22Rv1 (cell line): ENCODE results near the gene SRGN.

ENCODE experiments used
- H3K27ac ChIP-seq: fragments of 450-650 bp; 2 replicates; pipeline ENCODE4 v1.5.1; 2017
- CTCF ChIP-seq: fragments of 450-650 bp; IDR thresholded peaks from 2 replicates; pipeline ENCODE4 v1.5.1; 2017; ENCODE audit warnings: mild to moderate bottlenecking
- ZFX ChIP-seq: fragments of 450-650 bp; IDR thresholded peaks from 2 replicates; pipeline ENCODE4 v1.6.1; 2017; ENCODE audit warnings: antibody characterized with exemption, borderline replicate concordance

Gene SRGN

GRCh38 chr10:69080226-69080625, 7.7 kb upstream of the SRGN start:
- H3K27ac ChIP-seq: no peak overlapping the region
- TF ChIP-seq ZFX (no peak), CTCF (no peak)

GRCh38 chr10:69086001-69086509, 1.8 kb upstream of the SRGN start:
- no peak for TF ChIP-seq ZFX
- TF ChIP-seq CTCF: no peak
- H3K27ac ChIP-seq: no peak overlapping the region

GRCh38 chr10:69088471-69088769, 517 bp downstream of the SRGN start:
- TF ChIP-seq CTCF (no peak), ZFX (no peak)
- H3K27ac ChIP-seq: no peak overlapping the region

GRCh38 chr10:69088801-69089501, 1.0 kb downstream of the SRGN start:
- TF ChIP-seq ZFX (no peak), CTCF (no peak)
- no peak overlapping the region for H3K27ac ChIP-seq

- TF ChIP-seq CTCF (no peak), ZFX (no peak)
- H3K27ac ChIP-seq: no peak overlapping the region
Observed at GRCh38 chr10:69089638-69090599, 2.0 kb downstream of the SRGN start.

GRCh38 chr10:69090685-69091084, 2.8 kb downstream of the SRGN start:
- no peak for TF ChIP-seq ZFX
- TF ChIP-seq CTCF: no peak
- H3K27ac ChIP-seq: no peak overlapping the region

GRCh38 chr10:69091143-69091651, 3.3 kb downstream of the SRGN start:
- no peak overlapping the region for H3K27ac ChIP-seq
- TF ChIP-seq ZFX (no peak), CTCF (no peak)
